Measurements from ENCODE around the gene GAGE13. TPM values are rescaled to one million over a fixed set of nuclear protein-coding genes. Genes with fewer than 3 reads are reported as not detected.
"Not testable (repeated sequence)": the region's sequence is repeated elsewhere in the genome, so short reads cannot be mapped to it uniquely, and the experiment has no call there.

GAGE13 gene, protein sequence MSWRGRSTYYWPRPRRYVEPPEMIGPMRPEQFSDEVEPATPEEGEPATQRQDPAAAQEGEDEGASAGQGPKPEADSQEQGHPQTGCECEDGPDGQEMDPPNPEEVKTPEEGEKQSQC
- polyA plus RNA-seq (ENCODE audit: insufficient read length in 3 of 3), result not detected
- long read RNA-seq, donor 1, result 0 reads
- long read RNA-seq, donor 2, result 0 reads
- long read RNA-seq, donor 3, result 0 reads
- long read RNA-seq, donor 4, result 0 reads
- long read RNA-seq, donor 5, result 0 reads
- long read RNA-seq, donor 6, result 0 reads
- long read RNA-seq, donor 7, result 0 reads
- long read RNA-seq, donor 8, result 0 reads
- long read RNA-seq, donor 9, result 0 reads
- long read RNA-seq, donor 10, result 0 reads
- long read RNA-seq, donor 11, result 0 reads
- long read RNA-seq, donor 12, result 0 reads
- long read RNA-seq, donor 13, result 0 reads
- long read RNA-seq, donor 14, result 0 reads
- long read RNA-seq, donor 15, result 0 reads
- long read RNA-seq, donor 16, result 0 reads

DNA sequence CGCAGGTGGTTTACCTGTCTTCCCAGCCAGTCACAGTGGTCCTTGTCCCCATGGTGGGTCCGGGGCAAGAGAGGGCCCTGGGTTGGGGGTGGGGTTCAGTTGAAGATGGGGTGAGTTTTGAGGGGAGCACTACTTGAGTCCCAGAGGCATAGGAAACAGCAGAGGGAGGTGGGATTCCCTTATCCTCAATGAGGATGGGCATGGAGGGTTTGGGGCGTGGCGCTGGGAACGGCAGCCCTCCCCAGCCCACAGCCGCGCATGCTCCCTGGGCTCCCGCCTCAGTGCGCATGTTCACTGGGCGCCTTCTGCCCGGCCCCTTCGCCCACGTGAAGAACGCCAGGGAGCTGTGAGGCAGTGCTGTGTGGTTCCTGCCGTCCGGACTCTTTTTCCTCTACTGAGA is at the start of gene GAGE13:
Gene GAGE13, plus strand, starts transcription at position 301 of the 400 bp plus-strand sequence. CDS start 1,156 bp downstream, outside the sequence.
- not testable (repeated sequence) for DNase-seq

GRCh38 chrX:49282647-49283011 is 48.8 kb upstream of the GAGE13 start:
- DNase-seq, result peak; percentile 29

DNA sequence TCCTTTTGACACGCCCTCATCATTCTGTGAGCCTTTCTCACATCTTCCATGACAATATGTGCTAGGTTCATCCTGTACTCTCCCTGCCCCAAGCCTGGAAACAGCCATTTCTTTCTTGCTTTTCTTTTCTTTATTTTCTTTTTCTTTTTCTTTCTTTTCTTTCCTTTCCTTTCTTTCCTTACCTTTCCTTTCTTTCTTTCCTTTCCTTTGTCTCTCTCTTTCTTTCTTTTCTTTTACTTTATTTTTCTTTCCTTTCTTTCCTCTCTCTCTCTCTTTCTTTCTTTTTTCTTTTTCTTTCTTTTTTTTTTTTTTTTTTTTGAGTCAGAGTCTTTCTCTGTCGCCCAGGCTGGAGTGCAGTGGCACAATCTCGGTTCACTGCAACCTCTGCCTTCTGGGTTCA is 47.2 kb upstream of the GAGE13 start:
- DNase-seq, result no peak

DNA sequence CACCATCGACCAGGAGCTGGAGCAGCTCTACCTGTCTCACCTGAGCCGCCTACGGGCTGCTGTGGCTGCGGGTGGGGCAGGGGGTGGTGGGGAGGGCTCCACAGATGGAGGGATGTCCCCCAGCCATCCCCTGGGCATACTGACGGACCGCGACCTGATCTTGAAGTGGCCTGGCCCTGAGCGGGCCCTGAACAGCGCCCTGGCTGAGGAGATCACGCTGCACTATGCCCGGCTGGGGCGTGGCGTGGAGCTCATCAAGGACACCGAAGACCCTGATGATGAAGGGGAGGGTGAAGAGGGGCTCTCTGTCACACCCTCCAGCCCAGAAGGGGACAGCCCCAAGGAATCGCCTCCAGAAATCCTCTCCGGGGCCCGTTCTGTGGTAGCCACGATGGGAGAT is 45.2 kb upstream of the GAGE13 start:
- DNase-seq, result no peak

DNA sequence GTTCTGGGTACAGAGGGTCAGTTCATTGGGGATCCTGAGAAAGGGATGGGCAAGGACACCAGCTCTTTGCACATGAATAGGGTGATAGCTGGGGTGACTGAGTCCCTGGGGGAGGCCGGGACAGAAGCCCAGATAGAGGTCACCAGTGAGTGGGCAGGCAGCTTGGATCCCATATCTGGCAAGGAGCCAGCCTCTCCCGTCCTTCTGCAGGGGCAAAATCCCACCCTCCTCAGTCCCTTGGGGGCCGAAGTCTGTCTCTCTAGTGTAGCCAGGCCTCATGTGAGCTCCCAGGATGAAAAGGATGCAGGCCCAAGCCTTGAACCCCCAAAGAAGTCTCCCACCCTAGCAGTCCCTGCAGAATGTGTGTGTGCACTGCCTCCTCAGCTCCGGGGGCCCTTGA is 44.8 kb upstream of the GAGE13 start:
- DNase-seq, result no peak

DNA sequence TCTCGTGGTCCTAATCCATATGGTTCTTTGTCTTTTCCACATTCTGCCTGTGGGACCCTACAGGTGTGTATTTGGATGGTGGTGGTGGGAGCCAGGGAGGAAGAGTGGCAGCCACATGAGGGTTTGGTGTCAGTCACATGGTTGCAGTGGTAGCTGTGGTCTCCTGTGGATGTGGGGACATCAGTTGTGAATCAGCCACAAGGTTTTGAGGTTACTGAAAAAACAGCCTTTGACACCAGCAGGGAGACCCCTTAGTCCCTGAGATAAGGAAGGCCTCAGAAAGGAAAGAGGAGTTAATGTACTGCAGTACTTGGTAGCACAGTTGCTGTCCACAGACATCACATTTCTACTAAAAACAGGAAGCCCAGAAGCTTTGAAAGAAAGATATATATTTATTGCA is 43.7 kb upstream of the GAGE13 start:
- DNase-seq, result no peak

- DNase-seq, result no peak
Observed at GRCh38 chrX:49290215-49290614, 41.2 kb upstream of the GAGE13 start.

- DNase-seq, result peak; percentile 42
Observed at GRCh38 chrX:49291615-49292337, 39.6 kb upstream of the GAGE13 start.

GRCh38 chrX:49292400-49293362 is 38.7 kb upstream of the GAGE13 start:
- DNase-seq, result no peak

DNA sequence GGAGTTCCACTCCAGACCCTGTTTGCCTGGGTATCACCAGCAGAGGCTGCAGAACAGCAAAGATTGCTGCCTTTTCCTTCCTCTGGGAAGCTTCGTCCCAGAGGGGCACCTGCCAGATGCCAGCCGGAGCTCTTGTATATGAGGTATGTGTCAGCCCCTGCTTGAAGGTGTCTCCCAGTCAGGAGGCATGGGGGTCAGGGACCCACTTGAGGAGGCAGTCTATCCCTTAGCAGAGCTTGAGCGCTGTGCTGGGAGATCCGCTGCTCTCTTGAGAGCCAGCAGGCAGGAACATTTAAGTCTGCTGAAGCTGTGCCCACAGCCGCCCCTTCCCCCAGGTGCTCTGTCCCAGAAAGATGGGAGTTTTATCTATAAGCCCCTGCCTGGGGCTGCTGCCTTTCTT is 32.1 kb upstream of the GAGE13 start:
- not testable (repeated sequence) for DNase-seq

DNA sequence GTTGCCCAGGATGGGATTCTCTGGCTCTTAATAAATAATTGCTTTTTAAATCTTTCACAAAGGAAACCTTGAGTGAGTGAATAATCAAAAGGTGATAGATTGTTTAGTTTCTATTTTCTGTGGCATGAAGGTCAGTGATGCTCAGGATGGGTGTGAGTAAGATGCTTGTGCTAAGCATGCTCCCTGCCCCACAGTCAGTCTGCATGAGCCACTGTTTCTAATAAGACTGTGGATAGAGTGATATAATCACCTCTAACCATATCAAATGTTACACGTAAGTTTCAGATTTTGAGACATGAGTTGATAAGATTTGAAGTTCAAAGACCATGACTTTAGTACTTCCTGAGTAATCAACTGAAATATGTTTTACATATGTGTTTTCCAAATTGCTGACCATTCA is 30.7 kb upstream of the GAGE13 start:
- DNase-seq, result no peak

DNA sequence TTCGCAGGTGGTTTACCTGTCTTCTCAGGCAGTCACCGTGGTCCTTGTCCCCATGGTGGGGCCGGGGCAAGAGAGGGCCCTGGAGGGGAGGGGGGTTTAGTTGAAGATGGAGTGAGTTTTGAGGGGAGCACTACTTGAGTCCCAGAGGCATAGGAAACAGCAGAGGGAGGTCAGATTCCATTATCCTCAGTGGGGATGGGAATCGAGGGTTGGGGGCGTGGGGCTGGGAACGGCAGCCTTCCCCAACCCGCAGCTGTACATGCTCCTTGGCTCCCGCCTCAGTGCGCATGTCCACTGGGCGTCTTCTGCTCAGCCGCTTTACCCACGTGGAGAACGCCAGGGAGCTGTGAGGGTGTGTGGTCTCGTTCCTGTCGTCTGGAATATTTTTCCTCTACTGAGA is 28.0 kb upstream of the GAGE13 start, which contains the start of gene GAGE10:
Gene GAGE10, plus strand, starts transcription at position 301 of the 400 bp plus-strand sequence. CDS start 1,214 bp downstream, outside the sequence.
- no peak for DNase-seq

GRCh38 chrX:49307775-49308174 is 23.6 kb upstream of the GAGE13 start:
- DNase-seq, result not testable (repeated sequence)

GRCh38 chrX:49308604-49309269 is 22.6 kb upstream of the GAGE13 start:
- no peak for DNase-seq

DNA sequence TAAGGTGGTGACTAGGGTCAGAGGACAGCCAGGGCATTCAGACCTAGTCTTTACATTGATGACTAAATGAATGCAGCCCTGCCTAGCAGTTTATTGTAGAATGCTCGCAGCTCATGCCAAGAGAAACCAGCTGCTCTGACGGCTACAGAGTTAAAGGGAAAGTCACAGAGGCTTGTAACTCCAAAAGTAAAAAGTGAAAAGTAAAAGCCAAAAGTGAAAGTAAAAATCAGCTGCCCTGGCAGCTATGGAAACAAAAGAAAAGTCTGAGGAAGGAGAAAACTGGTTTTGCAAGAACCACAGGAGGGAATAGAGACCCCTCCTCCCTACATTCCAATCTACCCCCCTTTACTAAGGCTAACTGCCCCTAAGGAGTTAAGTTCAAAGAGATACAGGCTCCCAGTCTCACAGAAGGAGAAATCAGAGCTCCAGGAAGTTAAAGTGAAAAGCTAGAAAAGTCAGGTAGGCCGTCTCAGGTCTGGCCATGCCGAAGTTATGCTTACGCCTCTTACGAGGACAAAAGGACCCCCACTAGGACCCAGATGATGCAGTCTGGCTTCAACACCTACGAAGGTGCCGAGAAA is 21.9 kb upstream of the GAGE13 start:
- DNase-seq, result peak; percentile 24

DNA sequence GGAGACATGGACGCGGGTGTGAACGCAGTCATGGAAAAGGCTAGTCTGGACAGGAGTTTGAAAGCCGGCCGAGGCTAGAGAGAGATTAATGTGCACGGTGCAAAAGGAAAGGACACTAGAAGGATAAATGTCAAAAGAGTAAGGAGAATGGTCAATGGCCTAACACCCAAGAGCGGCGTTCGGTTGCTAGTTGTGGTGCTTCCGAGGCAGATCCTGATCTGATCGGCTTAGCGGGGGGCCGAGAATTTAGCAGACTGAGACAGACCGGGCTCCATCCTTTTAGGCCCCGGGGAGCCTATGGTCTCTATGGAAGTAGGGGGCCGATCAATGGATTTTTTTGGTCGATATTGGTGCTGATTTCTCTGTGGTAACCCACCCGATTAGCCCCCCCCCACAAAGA is 21.0 kb upstream of the GAGE13 start:
- DNase-seq, result no peak

DNA sequence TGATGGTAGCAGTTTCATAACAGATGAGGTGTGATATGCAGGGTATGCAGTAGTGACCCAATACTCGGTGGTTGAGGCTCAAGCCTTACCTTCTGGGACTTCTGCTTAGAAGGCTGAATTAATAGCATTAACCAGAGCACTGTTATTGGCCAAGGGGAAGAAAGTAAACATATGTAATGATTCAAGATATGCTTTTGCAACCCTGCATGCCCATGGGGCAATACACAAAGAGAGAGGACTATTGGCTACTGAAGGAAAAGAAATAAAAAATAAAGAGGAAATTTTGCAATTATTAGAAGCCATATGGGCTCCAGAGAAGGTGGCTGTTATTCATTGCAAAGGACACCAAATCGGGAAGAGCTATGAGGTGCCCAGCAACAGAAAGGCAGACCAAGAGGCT is 19.2 kb upstream of the GAGE13 start:
- no peak for DNase-seq

DNA sequence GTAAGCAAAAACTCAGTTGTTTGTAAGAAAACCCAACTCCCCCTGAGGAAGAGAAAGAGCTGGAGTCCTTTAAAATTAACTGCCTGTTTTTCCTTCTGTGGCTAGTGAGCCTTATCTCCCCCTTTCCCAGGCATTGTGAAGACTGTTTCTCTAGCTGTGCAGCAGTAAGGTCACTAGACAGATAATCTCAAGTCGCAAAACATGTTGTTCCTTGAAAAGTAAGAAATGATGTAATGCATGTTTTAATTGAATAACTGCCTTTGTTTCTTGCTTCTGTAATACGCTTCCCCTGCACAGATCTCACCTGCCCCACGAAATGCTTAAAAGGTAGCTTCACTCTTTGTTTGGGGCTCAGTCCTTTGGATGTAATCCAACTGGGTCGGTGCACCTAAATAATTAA is 15.3 kb upstream of the GAGE13 start:
- DNase-seq, result no peak

- DNase-seq, result not testable (repeated sequence)
Observed at GRCh38 chrX:49321737-49322136, 9.6 kb upstream of the GAGE13 start, which contains the start of gene GAGE12J. TSS of gene GAGE12J (plus strand) at chrX:49322037. CDS start at chrX:49323194, 1,157 bp downstream.

GRCh38 chrX:49322266-49322665 is 9.1 kb upstream of the GAGE13 start:
- not testable (repeated sequence) for DNase-seq

DNA sequence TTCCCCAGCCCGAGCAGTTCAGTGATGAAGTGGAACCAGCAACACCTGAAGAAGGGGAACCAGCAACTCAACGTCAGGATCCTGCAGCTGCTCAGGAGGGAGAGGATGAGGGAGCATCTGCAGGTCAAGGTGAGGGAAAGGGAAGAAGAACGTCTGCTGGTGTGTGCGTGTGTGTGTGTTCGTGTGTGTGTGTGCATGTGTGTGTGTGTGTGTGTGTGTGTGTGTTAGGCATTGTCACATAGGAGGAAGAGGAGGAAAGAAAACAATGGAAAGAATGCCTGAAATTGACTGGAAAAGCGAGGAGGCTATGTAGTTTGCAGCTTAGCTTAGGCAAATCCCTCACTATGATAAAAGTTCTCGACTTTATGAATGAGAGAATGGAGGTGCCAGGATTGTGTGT is 7.6 kb upstream of the GAGE13 start:
- DNase-seq, result not testable (repeated sequence)
